ENCODE results near the gene SSPN. TPM values are rescaled to one million over a fixed set of nuclear protein-coding genes. Genes with fewer than 3 reads are reported as not detected.

The SSPN gene
- total RNA-seq, 4 donors from 2014 or later, result 31.5 to 76.7 (median 45.0) TPM

DNA sequence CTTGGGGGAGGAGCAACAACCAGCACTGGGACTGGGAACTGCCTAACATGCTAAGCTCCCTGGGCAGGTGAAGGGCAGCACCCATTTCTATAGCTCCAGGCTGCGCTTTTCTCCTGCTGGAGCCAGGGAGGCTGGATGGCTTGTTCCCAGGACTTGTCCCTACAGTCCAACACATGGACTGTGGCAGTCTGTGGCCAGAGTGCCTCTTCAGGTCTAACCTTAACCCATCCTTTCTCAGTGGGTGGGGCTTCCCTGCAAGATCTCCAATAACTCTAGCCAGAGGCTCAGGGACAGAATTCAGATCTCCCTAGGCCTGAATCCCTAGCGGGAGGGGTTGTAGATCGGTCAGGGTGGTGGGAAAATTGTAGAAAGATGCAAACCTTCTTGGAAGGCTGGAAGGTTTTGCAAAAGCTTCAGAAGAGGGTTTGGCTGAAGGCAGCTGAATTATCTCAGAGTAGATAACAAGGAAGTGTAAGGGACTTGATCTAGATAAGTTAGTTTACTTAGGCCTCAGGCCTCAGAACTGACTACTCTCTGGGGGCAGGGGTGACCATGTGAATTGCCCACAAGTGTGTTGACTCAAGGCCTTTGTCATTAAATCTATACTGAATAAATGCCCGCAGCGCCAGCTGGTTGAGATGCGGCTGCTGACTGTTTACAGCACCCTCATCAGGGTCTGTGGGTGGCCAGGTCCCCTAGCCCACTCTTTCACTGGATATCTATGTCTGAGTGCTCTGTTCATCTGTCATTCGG lies 60.7 kb downstream of the SSPN start:
- no peak overlapping the region for H3K27ac ChIP-seq
- intact Hi-C loops (cut with DNase I; ENCODE audit: low total_unique reads), result no loop called here
- H3K36me3 ChIP-seq, result no peaks in the 10 kb centered on the region
- no peak for DNase-seq
- no peaks in the 10 kb centered on the region for H3K4me1 ChIP-seq
- H3K27me3 ChIP-seq, result no peaks in the 10 kb centered on the region
- no peak overlapping the region for H3K4me3 ChIP-seq
- no peak for TF ChIP-seq POLR2A (IDR thresholded peaks at IDR 0.05)
- TF ChIP-seq, protein P1, sequence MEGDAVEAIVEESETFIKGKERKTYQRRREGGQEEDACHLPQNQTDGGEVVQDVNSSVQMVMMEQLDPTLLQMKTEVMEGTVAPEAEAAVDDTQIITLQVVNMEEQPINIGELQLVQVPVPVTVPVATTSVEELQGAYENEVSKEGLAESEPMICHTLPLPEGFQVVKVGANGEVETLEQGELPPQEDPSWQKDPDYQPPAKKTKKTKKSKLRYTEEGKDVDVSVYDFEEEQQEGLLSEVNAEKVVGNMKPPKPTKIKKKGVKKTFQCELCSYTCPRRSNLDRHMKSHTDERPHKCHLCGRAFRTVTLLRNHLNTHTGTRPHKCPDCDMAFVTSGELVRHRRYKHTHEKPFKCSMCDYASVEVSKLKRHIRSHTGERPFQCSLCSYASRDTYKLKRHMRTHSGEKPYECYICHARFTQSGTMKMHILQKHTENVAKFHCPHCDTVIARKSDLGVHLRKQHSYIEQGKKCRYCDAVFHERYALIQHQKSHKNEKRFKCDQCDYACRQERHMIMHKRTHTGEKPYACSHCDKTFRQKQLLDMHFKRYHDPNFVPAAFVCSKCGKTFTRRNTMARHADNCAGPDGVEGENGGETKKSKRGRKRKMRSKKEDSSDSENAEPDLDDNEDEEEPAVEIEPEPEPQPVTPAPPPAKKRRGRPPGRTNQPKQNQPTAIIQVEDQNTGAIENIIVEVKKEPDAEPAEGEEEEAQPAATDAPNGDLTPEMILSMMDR (IDR thresholded peaks at IDR 0.05), result no peak
- H3K9me3 ChIP-seq, result no peaks in the 10 kb centered on the region

DNA sequence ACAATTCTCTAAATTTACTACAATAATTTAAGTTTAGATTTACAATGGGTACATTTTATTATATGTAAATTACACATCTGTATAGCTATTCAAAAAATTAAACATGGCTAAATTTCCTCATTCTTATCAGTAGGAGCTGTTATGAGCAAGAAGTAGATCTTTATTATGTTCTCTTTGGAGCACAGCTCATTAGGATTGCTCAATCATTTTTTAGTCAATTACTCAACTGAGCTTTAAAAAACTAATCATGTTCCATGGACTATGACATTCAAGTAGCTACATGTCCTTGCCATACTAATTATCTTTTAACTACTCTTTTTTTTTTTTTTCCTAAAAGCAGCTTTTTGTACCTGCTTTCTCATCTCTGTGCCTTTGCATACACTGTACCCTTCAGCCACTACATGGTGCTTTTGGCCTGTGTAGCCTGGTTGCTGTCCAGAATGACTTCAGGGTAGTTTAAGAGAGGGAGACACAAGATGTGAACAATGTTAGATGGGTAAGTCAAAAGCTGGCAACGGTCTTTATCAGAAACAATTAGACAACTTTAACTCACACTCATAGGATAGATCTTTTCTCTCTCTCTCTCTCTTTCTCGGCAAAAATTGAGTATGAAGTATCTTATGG lies 69.0 kb downstream of the SSPN start:
- no peak for DNase-seq
- no peaks in the 10 kb centered on the region for H3K36me3 ChIP-seq
- intact Hi-C loops (cut with DNase I; ENCODE audit: low total_unique reads), result no loop called here
- no peaks in the 10 kb centered on the region for H3K9me3 ChIP-seq
- no peaks in the 10 kb centered on the region for H3K27me3 ChIP-seq
- no peak for TF ChIP-seq POLR2A (IDR thresholded peaks at IDR 0.05)
- TF ChIP-seq, protein P1 (IDR thresholded peaks at IDR 0.05), result no peak
- H3K4me1 ChIP-seq, result no peaks in the 10 kb centered on the region
- no peak overlapping the region for H3K4me3 ChIP-seq
- H3K27ac ChIP-seq, result no peak overlapping the region

DNA sequence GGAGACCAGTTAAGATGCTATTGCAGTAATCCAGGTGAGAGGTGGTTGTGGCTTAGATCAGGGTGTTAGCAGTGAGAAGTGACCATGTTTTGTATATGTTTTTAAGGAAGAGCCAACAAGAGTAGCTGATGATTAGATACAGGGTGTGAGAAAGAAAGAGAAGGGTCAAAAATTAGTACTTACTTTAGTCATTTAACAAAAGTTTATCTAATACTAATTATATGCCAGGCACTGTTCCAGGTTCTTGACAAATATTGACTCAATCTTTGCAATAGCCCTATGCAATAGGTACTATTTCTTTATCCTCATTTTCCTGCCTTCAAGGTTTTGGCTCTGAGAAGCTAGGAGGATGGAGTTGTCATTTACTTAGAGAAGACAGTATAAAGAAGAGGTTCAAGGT lies 70.2 kb downstream of the SSPN start:
- TF ChIP-seq, protein P1 (IDR thresholded peaks at IDR 0.05), result no peak
- no peak for TF ChIP-seq POLR2A (IDR thresholded peaks at IDR 0.05)
- H3K4me3 ChIP-seq, result no peak overlapping the region
- H3K27me3 ChIP-seq, result no peaks in the 10 kb centered on the region
- H3K36me3 ChIP-seq, result no peaks in the 10 kb centered on the region
- no peaks in the 10 kb centered on the region for H3K4me1 ChIP-seq
- no peak overlapping the region for H3K27ac ChIP-seq
- no peak for DNase-seq
- intact Hi-C loops (cut with DNase I; ENCODE audit: low total_unique reads), result no loop called here
- H3K9me3 ChIP-seq, result no peaks in the 10 kb centered on the region

DNA sequence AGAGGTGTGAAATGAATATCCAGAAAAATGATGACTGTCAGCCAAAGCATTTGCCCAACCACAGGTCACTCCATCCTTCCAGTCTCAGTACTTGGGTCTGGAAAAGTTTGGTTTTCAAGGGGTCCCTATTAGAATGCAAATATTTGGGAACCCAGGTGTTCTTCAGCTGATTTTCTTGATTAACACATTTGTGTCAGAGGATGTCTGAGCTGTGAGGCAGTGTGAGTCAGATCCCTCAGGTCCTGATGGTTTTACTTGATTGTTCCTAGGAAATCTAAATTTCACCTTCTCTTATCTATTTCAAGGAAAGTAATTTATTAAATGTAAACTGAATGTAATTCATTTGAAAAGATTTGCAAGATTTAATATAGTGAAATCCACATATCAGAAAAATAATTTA lies 71.5 kb downstream of the SSPN start:
- intact Hi-C loops (cut with DNase I; ENCODE audit: low total_unique reads), result no loop called here
- no peaks in the 10 kb centered on the region for H3K4me1 ChIP-seq
- no peaks in the 10 kb centered on the region for H3K36me3 ChIP-seq
- no peaks in the 10 kb centered on the region for H3K27me3 ChIP-seq
- no peak for TF ChIP-seq POLR2A (IDR thresholded peaks at IDR 0.05)
- no peaks in the 10 kb centered on the region for H3K9me3 ChIP-seq
- DNase-seq, result no peak
- no peak overlapping the region for H3K27ac ChIP-seq
- H3K4me3 ChIP-seq, result no peak overlapping the region

DNA sequence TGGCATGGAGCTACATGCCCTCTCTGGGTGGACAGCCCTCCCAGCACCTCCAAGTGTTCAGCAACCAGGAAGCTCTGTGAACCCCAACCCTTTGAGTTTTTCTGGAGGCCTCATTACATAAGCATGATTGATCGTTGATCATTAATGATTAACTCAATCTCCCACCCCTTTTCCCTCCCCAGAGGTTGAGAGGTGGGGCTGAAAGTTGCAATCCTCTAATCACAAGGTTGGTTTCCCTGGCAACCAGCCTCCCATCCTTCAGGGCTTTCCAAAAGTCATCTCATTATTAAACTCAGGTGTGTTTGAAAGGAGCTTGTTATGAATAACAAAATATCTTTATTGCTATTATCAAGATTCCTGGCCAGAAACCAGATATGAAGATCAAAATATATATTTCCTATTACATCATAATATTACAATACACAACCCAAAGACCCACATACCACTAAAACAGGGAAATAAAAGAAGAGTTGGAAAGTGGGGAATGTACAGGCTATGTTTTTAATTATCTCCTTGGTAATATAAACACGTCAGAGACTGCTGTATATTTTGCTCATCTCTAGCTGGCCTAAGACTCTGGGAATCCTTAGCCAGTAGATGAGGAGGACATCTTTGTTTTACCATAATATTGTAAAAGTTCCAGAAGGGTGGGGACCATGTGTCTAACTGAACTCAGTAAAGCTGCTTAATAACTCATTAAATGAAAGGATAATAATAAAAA lies 73.6 kb downstream of the SSPN start:
- Histone ChIP-seq H3K4me1 (peaks cover 0 to 4% of the 10 kb centered on the region in 2 donors), H3K27ac (no peak overlapping the region), H3K4me3 (no peak overlapping the region), H3K36me3 (no peaks in the 10 kb centered on the region), H3K9me3 (no peaks in the 10 kb centered on the region), H3K27me3 (no peaks in the 10 kb centered on the region)
- no peak for TF ChIP-seq POLR2A (IDR thresholded peaks at IDR 0.05)
- TF ChIP-seq, protein P1 (IDR thresholded peaks at IDR 0.05), result no peak
- DNase-seq, result no peak
- intact Hi-C loops (cut with DNase I; ENCODE audit: low total_unique reads), result no loop called here
